GM23338 (cell line): ENCODE measurements around the gene CLPTM1L. TPM values are rescaled to one million over a fixed set of nuclear protein-coding genes. Genes with fewer than 3 reads are reported as not detected.

ENCODE experiments used
- ATAC-seq: fragments of 200-7000 bp; cut with Tn5 transposase; 3 replicates; pipeline ENCODE4 v1.9.1; 2020
- DNase-seq: peaks from one replicate; pipeline ENCODE4 v3.0.0-alpha.2; 2015; ENCODE audit warnings: low spot score
- H2AFZ ChIP-seq: fragments of 200-600 bp; sonication (generic); 2 replicates; pipeline ENCODE4 v1.8.0; 2016; ENCODE audit warnings: antibody characterized with exemption, mild to moderate bottlenecking, moderate library complexity
- H3F3A ChIP-seq: fragments of 200-600 bp; sonication (generic); replicated peaks from 2 replicates; pipeline ENCODE4 v1.8.0; 2017; ENCODE audit warnings: antibody characterized with exemption, mixed run types, low read depth
- H3K27ac ChIP-seq: fragments of 200-600 bp; sonication (generic); 2 replicates; pipeline ENCODE4 v1.6.1; 2016; ENCODE audit warnings: low read depth
- H3K27me3 ChIP-seq: fragments of 200-600 bp; sonication (generic); 2 replicates; pipeline ENCODE4 v1.8.0; 2016; ENCODE audit warnings: mild to moderate bottlenecking, mixed run types, moderate library complexity; ENCODE audit not compliant: insufficient read depth
- H3K36me3 ChIP-seq: fragments of 200-600 bp; sonication (generic); 2 replicates; pipeline ENCODE4 v1.8.0; 2016; ENCODE audit warnings: mild to moderate bottlenecking; ENCODE audit not compliant: insufficient read depth
- H3K4me1 ChIP-seq: fragments of 200-600 bp; sonication (generic); 2 replicates; pipeline ENCODE4 v1.8.0; 2016; ENCODE audit warnings: mild to moderate bottlenecking, moderate library complexity; ENCODE audit not compliant: insufficient read depth
- H3K4me2 ChIP-seq: fragments of 200-600 bp; sonication (generic); 2 replicates; pipeline ENCODE4 v1.7.1; 2017; ENCODE audit warnings: mixed run types
- H3K4me3 ChIP-seq: fragments of 200-600 bp; sonication (generic); 2 replicates; pipeline ENCODE4 v1.6.1; 2016; ENCODE audit warnings: mixed run types
- H3K79me2 ChIP-seq: fragments of 200-600 bp; sonication (generic); replicated peaks from 2 replicates; pipeline ENCODE4 v1.8.0; 2017; ENCODE audit warnings: mild to moderate bottlenecking; ENCODE audit not compliant: insufficient read depth
- H3K9me2 ChIP-seq: fragments of 200-600 bp; sonication (generic); 2 replicates; pipeline ENCODE4 v1.8.0; 2017; ENCODE audit not compliant: insufficient read depth
- H4K20me1 ChIP-seq: fragments of 200-600 bp; sonication (generic); replicated peaks from 2 replicates; pipeline ENCODE4 v1.8.0; 2017; ENCODE audit warnings: mild to moderate bottlenecking; ENCODE audit not compliant: insufficient read depth
- H3K27ac Mint-ChIP-seq: 2 replicates; pipeline ENCODE4 v1.8.0; 2020; ENCODE audit warnings: inconsistent platforms, mild to moderate bottlenecking, moderate library complexity, mixed read lengths
- H3K27me3 Mint-ChIP-seq: 3 replicates; pipeline ENCODE4 v1.8.0; 2022; ENCODE audit warnings: low read depth, mild to moderate bottlenecking, moderate library complexity, mixed read lengths, inconsistent platforms; ENCODE audit not compliant: insufficient read depth, poor library complexity
- H3K36me3 Mint-ChIP-seq: 3 replicates; pipeline ENCODE4 v1.8.0; 2021; ENCODE audit warnings: low read depth, mild to moderate bottlenecking, inconsistent platforms, moderate library complexity, mixed read lengths
- H3K4me1 Mint-ChIP-seq: 3 replicates; pipeline ENCODE4 v1.8.0; 2020; ENCODE audit warnings: mild to moderate bottlenecking, inconsistent platforms, mixed read lengths
- H3K4me3 Mint-ChIP-seq: 3 replicates; pipeline ENCODE4 v1.8.0; 2021; ENCODE audit warnings: moderate library complexity, mild to moderate bottlenecking, inconsistent platforms, mixed read lengths
- H3K9me3 Mint-ChIP-seq: 3 replicates; pipeline ENCODE4 v1.8.0; 2020; ENCODE audit warnings: moderate library complexity, mild to moderate bottlenecking, inconsistent platforms, mixed read lengths
- CTCF ChIP-seq, 2 experiments: fragments of 200-600 bp in 1 of 2; sonication (generic) in 1 of 2; conservative IDR thresholded peaks; 2 replicates each; pipeline versions ENCODE4 v1.5.1 to v1.6.1; 2016 to 2017; ENCODE audit warnings: antibody characterized with exemption in 2 of 2, low read depth in 2 of 2, mild to moderate bottlenecking in 2 of 2, moderate library complexity in 1 of 2
- ETS1 ChIP-seq: IDR thresholded peaks from 2 replicates; pipeline ENCODE4 v1.6.1; 2016; ENCODE audit warnings: antibody characterized with exemption
- EZH2 ChIP-seq: fragments of 200-600 bp; sonication (generic); IDR thresholded peaks from one replicate; pipeline ENCODE4 v1.8.0; 2017; ENCODE audit warnings: antibody characterized with exemption, mild to moderate bottlenecking, low read depth; ENCODE audit not compliant: unreplicated experiment
- EZH2phosphoT487 ChIP-seq: fragments of 200-600 bp; sonication (generic); IDR thresholded peaks from one replicate; pipeline ENCODE4 v1.8.1; 2018; ENCODE audit warnings: antibody characterized with exemption; ENCODE audit not compliant: unreplicated experiment
- JUNB ChIP-seq: IDR thresholded peaks from one replicate; pipeline ENCODE4 v1.6.1; 2016; ENCODE audit warnings: antibody characterized with exemption; ENCODE audit not compliant: unreplicated experiment
- NANOG ChIP-seq: IDR thresholded peaks from 2 replicates; pipeline ENCODE4 v1.6.1; 2016; ENCODE audit warnings: antibody characterized with exemption, borderline replicate concordance
- POLR2AphosphoS5 ChIP-seq: IDR thresholded peaks from 2 replicates; pipeline ENCODE4 v1.6.1; 2016; ENCODE audit warnings: antibody characterized with exemption, low read depth
- REST ChIP-seq: IDR thresholded peaks from one replicate; pipeline ENCODE4 v1.6.1; 2018; ENCODE audit warnings: antibody characterized with exemption; ENCODE audit not compliant: unreplicated experiment
- STAT1 ChIP-seq: IDR thresholded peaks from one replicate; pipeline ENCODE4 v1.6.1; 2016; ENCODE audit warnings: antibody characterized with exemption; ENCODE audit not compliant: unreplicated experiment
- ZNF114 ChIP-seq: fragments of 250-450 bp; sonication (Bioruptor Pico); IDR thresholded peaks from 2 replicates; pipeline ENCODE4 v1.5.0; 2020; ENCODE audit warnings: mild to moderate bottlenecking, moderate library complexity
- ZNF331 ChIP-seq: fragments of 250-450 bp; sonication (Bioruptor Pico); IDR thresholded peaks from 2 replicates; pipeline ENCODE4 v1.5.0; 2020; ENCODE audit warnings: low read depth, mild to moderate bottlenecking, moderate library complexity
- polyA plus RNA-seq: library from polyadenylated mRNA; unstranded; fragments of >200 nt; fragmentation: Nextera tagmentation; extraction: Ambion mirVana; gene quantifications from 2 replicates; pipeline ENCODE4 v1.2.1, GENCODE V29; 2016
- total RNA-seq: library from RNA; depleted of rRNA; stranded (reverse); fragments of >200 nt; shearing (Covaris generic); gene quantifications from 2 replicates; pipeline ENCODE4 v1.2.3, GENCODE V29; 2014

The CLPTM1L gene
- total and polyA plus RNA-seq, 2 experiments from 2014 or later, result 39.9 to 110 TPM

- TF ChIP-seq EZH2phosphoT487, result no peak
- TF ChIP-seq JUNB, result no peak
- TF ChIP-seq CTCF (conservative IDR thresholded peaks at IDR 0.05; ENCODE audit: low read depth in 2 of 2), result no peak
- TF ChIP-seq ETS1, result no peak
- TF ChIP-seq ZNF114 (CRISPR knock-in tag), result no peak
- no peak for TF ChIP-seq POLR2AphosphoS5
- TF ChIP-seq NANOG, result no peak
- no peak for TF ChIP-seq STAT1
- no peak for TF ChIP-seq REST
- no peak for TF ChIP-seq ZNF331
- TF ChIP-seq EZH2, result no peak
Measured at GRCh38 chr5:1335540-1336095, 9.3 kb downstream of the CLPTM1L start (continued).

GRCh38 chr5:1334831-1335539 is 9.9 kb downstream of the CLPTM1L start:
- Histone ChIP-seq H3K79me2 (no peaks in the 10 kb centered on the region; the same call in 1 of the 2 replicates), H4K20me1 (peaks cover 5% of the 10 kb centered on the region; the same call in 1 of the 2 replicates), H3K4me1 (no peaks in the 10 kb centered on the region), H3K4me2 (no peak overlapping the region), H2AFZ (no peak overlapping the region), H3K27ac (no peak overlapping the region), H3K27me3 (no peaks in the 10 kb centered on the region), H3K36me3 (peaks cover 26% of the 10 kb centered on the region), H3K4me3 (no peak overlapping the region), H3K9me2 (no peaks in the 10 kb centered on the region), H3F3A (no peaks in the 10 kb centered on the region)
- H3K27me3 Mint-ChIP-seq, result peaks cover 5% of the 10 kb centered on the region
- peaks cover 81% of the 10 kb centered on the region for H3K36me3 Mint-ChIP-seq
- no peaks in the 10 kb centered on the region for H3K9me3 Mint-ChIP-seq
- no peak overlapping the region for H3K27ac Mint-ChIP-seq
- ATAC-seq (no peak), DNase-seq (no peak)
- no peaks in the 10 kb centered on the region for H3K4me1 Mint-ChIP-seq
- no peak overlapping the region for H3K4me3 Mint-ChIP-seq
- TF ChIP-seq NANOG, result no peak
- no peak for TF ChIP-seq REST
- TF ChIP-seq JUNB, result no peak
- no peak for TF ChIP-seq POLR2AphosphoS5
- no peak for TF ChIP-seq EZH2phosphoT487
- TF ChIP-seq STAT1, result no peak
